Right lobe of liver (tissue), 4 donors: ENCODE data around the gene TTLL3.

Experiments used
- CTCF ChIP-seq, 4 donors: fragments of 200-600 bp in 3 of 4; fragments of 450-650 bp in 1 of 4; IDR thresholded peaks; one replicate each; pipeline versions ENCODE4 v1.5.1 to v1.8.0; 2016 to 2022; ENCODE audit warnings: antibody characterized with exemption in 4 of 4, mild to moderate bottlenecking in 2 of 4
- POLR2A ChIP-seq: fragments of 450-650 bp; IDR thresholded peaks from one replicate; pipeline ENCODE4 v1.6.1; 2017; ENCODE audit warnings: antibody characterized with exemption, mild to moderate bottlenecking
- donor health status: DM: no; HTN: no; CAD: no.
- donor health status: DM: no; HTN: no; CAD: no.
- donor health status: DM: no; HTN: yes; CAD: no.

- TF ChIP-seq POLR2A: no peak
- TF ChIP-seq CTCF (IDR thresholded peaks at IDR 0.05): no peak
Measured at GRCh38 chr3:9866639-9867038, 56.6 kb downstream of the TTLL3 start.
